GM21381 (cell line): ENCODE measurements around the gene FBXW2.
"Not testable (repeated sequence)": the region's sequence is repeated elsewhere in the genome, so short reads cannot be mapped to it uniquely, and the experiment has no call there.

ENCODE experiments used
- ATAC-seq: cut with Tn5 transposase; IDR thresholded peaks from one replicate; pipeline ENCODE4 v1.9.1; 2021; ENCODE audit warnings: mild to moderate bottlenecking, moderate library complexity; ENCODE audit not compliant: unreplicated experiment

Gene FBXW2

GRCh38 chr9:120792898-120793765, at the start of gene FBXW2:
TSS of gene FBXW2 (minus strand) at chr9:120793416. CDS start at chr9:120788258, 5,158 bp downstream.
- peak; percentile 94 for ATAC-seq

GRCh38 chr9:120841930-120842684, 48.9 kb upstream of the FBXW2 start:
- ATAC-seq = no peak

DNA sequence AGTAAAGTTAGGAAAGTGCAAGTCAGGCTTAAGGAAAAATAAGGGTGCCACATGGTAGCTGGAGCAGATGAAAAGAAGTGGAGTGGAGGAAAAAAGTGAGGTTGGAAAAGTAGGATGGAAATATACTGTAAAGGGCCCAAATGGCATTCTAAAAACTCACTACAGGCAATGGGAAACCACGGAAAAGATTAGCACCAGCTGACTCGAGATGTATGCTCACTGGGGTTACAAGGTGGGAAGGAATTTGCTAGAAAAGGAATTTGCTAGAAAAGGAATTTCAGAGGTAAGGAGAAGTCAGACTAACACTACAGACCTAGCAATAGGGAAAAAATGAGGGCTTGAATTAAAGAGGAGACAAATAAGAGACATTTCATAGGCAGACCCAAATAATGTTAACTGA, 45.9 kb upstream of the FBXW2 start:
- ATAC-seq = no peak

GRCh38 chr9:120837921-120838320, 44.7 kb upstream of the FBXW2 start:
- no peak for ATAC-seq

DNA sequence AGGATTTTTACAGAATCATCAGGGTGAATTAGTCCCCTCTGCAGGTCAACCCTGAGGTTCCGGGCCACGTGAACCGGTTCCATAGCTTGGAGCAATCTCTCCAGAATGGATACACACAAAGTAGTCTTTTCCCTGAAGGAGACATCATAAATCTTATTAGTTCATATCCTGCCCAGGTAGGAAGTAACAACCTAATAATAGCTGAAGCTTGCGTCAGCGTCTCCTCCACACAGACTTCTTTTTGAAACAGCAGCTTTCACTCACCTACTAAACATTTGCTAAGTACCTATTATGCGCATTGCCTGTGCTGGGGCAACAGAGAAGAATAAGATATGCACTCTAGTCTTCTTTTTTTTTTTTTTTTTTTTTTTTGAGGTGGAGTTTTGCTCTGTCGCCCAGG, 40.1 kb upstream of the FBXW2 start:
- ATAC-seq = no peak

DNA sequence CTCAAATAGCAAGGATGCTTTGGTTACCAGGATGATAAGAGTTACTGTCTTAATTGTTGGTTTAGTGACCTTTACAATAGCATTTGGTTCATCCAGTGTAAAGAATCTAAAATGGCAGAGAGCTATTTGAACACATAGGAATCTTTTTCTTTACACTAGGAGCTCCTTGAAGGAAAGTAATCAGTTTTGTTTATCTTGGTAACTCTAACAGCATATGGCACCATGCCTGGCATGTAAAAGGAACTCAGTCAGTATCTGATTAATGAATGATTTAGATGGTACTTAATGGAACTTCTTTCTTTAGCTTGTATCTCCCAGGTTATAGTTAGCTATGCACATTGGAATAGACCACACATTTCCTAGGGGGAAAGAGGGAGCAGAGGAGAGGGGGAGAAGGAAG, 39.6 kb upstream of the FBXW2 start:
- no peak for ATAC-seq

- no peak for ATAC-seq
These were observed 37.6 kb upstream of the FBXW2 start for GRCh38 chr9:120830865-120831264.

DNA sequence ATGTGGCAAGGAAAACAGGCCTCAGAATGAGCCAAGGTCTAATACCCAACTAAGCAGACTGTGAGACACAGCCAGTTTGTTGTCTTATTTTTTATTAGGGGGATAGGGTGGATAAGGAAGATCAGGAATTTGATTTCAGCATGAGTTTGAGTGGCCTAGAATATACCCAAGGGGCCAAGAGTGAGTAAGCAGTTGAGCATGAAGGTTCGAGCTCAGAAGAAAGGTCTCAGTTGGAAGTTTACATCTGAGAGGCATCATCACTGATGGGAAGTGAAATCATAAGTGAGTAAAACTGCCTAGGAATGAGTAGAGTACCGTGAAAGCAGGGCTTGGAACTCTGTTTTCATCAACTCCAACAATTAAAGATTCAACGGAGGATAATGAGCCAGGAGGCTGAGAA, 36.9 kb upstream of the FBXW2 start:
- ATAC-seq = no peak

DNA sequence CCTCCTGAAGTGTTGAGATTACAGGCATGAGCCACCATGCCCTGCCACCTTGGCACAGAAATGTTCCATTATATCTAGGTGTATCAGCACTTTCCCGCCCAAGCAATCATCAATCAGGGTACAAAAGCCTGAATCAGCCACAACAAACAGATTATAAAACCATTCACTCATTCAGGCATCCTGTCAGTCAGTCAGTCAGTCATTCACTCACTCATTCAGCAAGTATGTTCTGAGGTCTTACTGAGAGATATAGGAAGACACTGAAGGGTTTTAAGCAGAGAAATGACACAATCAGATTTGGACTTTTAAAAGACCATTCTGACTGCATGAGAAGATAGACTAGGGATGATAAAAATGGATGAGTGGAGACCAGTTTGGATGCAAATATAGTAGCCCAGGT, 36.4 kb upstream of the FBXW2 start:
- ATAC-seq = no peak

DNA sequence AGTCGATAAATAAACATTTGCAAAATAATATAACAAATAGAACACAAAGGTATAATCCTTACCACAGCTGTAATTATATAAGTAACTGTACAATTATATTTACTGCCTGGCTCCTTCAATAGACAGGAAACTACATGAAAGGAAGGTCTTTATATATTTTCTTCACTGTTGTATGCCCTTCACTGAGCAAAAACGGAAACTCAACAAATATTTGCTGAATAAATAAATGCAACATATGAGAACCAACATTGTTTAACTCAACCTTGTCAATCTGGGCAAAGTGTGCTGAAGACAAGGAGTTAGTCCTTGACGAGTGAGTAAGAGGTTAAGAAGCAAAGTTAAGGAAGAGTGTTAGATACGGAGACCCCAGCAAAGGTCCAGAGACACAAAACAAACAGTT, 26.9 kb upstream of the FBXW2 start:
- ATAC-seq = no peak

DNA sequence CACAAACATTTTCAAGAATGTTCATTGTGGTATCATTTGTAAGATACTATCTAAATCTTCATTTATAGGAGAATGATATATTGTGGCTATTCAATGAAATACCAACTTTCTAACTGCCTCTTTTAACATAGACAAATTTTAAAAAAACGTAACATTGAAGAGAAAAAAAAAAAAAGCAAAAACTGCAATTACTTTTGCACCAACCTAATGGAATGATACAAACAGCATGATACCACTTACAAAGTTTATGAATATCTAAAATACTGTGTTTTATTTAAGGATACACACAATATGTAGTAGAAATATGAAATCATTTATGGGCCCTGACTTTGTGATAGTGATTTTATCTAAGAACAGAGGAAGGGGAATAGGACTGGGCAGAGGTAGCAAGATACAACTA, 25.4 kb upstream of the FBXW2 start:
- ATAC-seq = no peak

- no peak for ATAC-seq
These were observed 21.9 kb upstream of the FBXW2 start for GRCh38 chr9:120815075-120815474.

DNA sequence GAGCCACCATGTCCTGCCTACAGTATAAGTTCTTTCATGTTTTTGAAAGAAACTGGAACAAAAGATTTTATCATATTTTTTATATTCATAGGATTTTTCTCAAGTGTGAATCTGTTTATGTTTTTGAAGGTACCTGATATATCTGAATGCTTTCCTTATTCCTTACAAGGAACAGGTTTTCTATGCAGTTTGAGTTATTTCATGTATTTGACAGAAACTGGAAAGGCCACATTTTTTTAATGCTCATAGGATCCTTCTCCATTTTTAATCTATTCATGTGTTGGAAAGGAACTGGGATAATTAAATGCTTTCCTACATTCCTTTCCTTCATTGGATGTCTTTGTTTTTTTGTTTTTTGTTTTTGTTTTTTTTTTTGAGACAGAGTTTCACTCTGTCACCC, 15.7 kb upstream of the FBXW2 start:
- no peak for ATAC-seq

- no peak for ATAC-seq
These were observed 14.6 kb upstream of the FBXW2 start for GRCh38 chr9:120807607-120808379.

DNA sequence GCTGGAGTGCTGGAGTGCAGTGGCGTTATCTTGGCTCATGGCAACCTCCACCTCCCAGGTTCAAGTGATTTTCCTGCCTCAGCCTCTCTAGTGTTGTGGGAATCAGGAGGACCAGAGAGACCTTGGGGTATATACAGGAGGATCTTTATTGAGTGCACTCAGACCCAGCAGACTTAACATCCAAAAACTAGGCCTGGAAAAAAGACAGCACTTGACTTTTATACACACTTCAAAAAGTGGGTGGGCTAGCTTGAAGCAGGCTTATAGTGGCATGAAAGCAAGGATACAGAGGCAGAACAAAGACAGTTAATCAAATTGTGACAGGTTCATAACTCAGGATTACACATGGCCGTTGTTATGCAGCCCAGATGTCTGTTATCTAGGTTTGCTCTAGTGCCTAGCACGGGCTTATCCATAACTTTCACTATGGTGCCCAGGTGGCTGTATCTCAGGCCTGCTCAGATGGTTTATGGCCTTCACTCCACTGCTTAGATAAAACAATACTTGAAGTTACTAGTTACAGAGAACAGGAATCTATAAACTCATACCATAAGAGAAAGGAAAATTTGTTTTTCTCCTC, 11.7 kb upstream of the FBXW2 start:
- not testable (repeated sequence) for ATAC-seq

DNA sequence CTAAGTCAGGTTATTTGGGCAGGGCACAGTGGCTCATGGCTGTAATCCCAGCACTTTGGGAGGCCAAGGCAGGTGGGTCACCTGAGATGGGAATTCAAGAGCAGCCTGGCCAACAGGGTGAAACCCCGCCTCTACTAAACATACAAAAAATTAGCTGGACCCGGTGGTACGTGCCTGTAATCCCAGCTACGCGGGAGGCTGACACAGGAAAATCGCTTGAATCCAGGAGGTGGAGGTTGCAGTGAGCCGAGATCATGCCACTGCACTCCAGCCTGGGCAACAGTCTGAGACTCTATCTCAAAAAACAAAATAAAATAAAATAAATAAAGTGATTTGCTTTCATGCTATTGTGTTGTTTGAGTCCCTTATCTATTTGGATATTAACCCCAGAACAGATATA, 8.2 kb upstream of the FBXW2 start:
- ATAC-seq = no peak

DNA sequence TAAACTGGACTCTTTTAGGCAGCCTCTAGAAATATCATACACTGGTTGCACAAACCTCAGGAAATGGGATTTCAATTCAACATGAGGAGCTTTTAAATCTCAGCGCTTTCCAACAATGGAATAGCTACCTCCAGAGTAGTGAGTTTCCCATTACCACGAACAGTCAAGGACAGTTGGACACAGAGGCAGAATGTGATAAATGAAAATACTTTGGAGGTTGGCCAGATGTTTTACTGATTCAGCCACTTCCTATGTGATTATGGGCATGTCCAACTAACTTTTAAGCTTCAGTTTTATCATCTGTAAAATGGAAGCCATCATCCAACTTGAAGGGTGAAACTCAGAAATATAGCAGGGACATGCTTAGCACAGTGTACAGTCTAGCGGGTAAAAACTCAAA, 2.1 kb downstream of the FBXW2 start:
- no peak for ATAC-seq

DNA sequence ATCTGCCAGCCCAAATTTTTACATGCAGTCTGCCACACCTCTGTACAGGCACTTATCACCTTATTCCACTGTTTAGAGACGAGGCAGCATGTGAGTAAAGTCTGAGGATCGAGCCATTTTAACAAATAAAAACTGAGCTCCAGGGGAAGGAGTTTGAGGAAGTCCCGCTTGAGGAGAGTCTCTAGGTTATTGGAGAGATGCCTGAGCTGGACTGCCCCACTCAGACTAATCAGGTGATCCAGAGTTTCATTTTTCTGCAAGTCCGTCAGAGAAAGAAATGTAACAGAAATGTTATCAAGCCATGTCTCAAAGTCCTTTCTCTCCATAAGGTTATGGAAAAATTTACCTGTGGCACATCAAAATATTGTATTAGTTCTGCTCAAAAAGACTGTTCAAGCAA, 5.3 kb downstream of the FBXW2 start:
- no peak for ATAC-seq

GRCh38 chr9:120783602-120784047, 9.6 kb downstream of the FBXW2 start:
- ATAC-seq = no peak

DNA sequence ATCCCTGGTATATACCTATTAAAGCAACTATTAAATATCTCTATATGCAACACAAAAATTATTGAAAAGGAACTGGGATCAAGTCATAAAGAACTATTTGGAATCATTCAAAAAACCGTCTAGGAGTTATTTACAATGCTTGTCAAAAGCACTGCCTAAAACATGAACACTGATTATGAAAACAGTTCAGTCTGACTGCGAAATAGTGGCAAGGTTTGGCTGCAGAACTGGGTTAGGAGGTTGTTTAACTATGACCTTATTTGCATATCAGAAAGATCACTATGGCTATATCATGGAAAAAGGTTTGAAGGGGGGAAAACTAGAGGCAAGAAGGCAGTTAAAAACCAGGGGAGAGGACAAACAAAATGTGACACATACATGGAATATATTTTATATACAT, 12.0 kb downstream of the FBXW2 start:
- ATAC-seq = no peak

- ATAC-seq = no peak
These were observed 12.8 kb downstream of the FBXW2 start for GRCh38 chr9:120780367-120780766.
